Nephron (organoid): Measurements from ENCODE around the gene ZFYVE16.

Source experiments
- H3K27ac Mint-ChIP-seq, 3 experiments: 2 replicates each; pipeline ENCODE4 v1.8.0; 2020; ENCODE audit warnings: mixed read lengths in 3 of 3, mild to moderate bottlenecking in 2 of 3, moderate library complexity in 1 of 3
- H3K27me3 Mint-ChIP-seq: 2 replicates; pipeline ENCODE4 v1.8.0; 2021; ENCODE audit warnings: low read depth, mild to moderate bottlenecking, moderate library complexity, mixed read lengths
- H3K36me3 Mint-ChIP-seq: 2 replicates; pipeline ENCODE4 v1.8.0; 2020; ENCODE audit warnings: low read depth, mixed read lengths
- H3K4me1 Mint-ChIP-seq: 2 replicates; pipeline ENCODE4 v1.8.0; 2020; ENCODE audit warnings: mixed read lengths
- H3K4me3 Mint-ChIP-seq, 3 experiments: 2 replicates each; pipeline ENCODE4 v1.8.0; 2020; ENCODE audit warnings: mild to moderate bottlenecking in 3 of 3, mixed read lengths in 3 of 3, moderate library complexity in 2 of 3
- H3K9me3 Mint-ChIP-seq: 2 replicates; pipeline ENCODE4 v1.8.0; 2020; ENCODE audit warnings: mixed read lengths
- TF ChIP-seq, protein P1 (sequence below), 3 experiments: fragments of 200-600 bp; sonication (generic); IDR thresholded peaks; one replicate each; pipeline ENCODE4 v1.5.0; 2021; ENCODE audit warnings: antibody characterized with exemption in 3 of 3; ENCODE audit not compliant: unreplicated experiment in 3 of 3

The ZFYVE16 gene

DNA sequence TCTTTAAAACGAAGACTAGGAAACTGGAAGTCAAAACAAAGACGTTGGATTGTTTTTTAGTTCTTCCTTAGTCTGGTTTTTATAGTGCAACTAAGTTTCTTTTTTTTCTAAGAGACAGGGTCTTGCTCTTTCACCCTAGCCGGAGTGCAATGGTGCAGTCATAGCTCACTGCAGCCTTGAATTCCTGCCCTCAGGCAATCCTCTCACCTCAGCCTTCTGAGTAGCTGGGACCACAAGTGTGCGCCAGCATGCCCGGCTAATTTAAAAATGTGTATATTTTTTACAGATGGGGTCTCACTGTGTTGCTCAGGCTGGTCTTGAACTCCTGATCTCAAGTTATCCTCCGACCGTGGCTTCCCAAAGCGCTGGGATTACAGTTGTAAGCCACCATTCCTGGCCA lies 27.6 kb downstream of the ZFYVE16 start:
- TF ChIP-seq, protein P1, sequence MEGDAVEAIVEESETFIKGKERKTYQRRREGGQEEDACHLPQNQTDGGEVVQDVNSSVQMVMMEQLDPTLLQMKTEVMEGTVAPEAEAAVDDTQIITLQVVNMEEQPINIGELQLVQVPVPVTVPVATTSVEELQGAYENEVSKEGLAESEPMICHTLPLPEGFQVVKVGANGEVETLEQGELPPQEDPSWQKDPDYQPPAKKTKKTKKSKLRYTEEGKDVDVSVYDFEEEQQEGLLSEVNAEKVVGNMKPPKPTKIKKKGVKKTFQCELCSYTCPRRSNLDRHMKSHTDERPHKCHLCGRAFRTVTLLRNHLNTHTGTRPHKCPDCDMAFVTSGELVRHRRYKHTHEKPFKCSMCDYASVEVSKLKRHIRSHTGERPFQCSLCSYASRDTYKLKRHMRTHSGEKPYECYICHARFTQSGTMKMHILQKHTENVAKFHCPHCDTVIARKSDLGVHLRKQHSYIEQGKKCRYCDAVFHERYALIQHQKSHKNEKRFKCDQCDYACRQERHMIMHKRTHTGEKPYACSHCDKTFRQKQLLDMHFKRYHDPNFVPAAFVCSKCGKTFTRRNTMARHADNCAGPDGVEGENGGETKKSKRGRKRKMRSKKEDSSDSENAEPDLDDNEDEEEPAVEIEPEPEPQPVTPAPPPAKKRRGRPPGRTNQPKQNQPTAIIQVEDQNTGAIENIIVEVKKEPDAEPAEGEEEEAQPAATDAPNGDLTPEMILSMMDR (IDR thresholded peaks at IDR 0.05; ENCODE audit: unreplicated experiment in 3 of 3) = no peak
- Mint-ChIP-seq H3K27ac (no peak overlapping the region), H3K9me3 (peaks cover 16% of the 10 kb centered on the region), H3K36me3 (peaks cover 69% of the 10 kb centered on the region), H3K4me3 (no peak overlapping the region), H3K27me3 (no peaks in the 10 kb centered on the region), H3K4me1 (no peaks in the 10 kb centered on the region)

DNA sequence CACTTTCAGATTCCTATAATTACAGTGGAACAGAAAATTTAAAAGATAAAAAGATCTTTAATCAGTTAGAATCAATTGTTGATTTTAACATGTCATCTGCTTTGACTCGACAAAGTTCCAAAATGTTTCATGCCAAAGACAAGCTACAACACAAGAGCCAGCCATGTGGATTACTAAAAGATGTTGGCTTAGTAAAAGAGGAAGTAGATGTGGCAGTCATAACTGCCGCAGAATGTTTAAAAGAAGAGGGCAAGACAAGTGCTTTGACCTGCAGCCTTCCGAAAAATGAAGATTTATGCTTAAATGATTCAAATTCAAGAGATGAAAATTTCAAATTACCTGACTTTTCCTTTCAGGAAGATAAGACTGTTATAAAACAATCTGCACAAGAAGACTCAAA lies 29.5 kb downstream of the ZFYVE16 start:
- Mint-ChIP-seq H3K4me3 (no peak overlapping the region), H3K27me3 (no peaks in the 10 kb centered on the region), H3K27ac (no peak overlapping the region), H3K9me3 (peaks cover 5% of the 10 kb centered on the region), H3K36me3 (peaks cover 72% of the 10 kb centered on the region), H3K4me1 (no peaks in the 10 kb centered on the region)
- TF ChIP-seq, protein P1 (IDR thresholded peaks at IDR 0.05; ENCODE audit: unreplicated experiment in 3 of 3) = no peak

DNA sequence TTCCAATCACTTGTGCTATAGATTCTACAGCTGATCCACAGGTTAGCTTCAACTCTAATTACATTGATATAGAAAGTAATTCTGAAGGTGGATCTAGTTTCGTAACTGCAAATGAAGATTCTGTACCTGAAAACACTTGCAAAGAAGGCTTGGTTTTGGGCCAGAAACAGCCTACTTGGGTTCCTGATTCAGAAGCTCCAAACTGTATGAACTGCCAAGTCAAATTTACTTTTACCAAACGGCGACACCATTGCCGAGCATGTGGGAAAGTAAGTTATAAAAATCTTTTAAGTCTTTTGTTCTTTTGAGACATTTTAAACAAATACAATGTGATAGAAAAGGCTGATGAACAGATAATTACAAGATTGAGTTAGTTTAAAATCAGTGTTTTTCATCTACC lies 30.9 kb downstream of the ZFYVE16 start:
- peaks cover 70% of the 10 kb centered on the region for H3K36me3 Mint-ChIP-seq
- no peak overlapping the region for H3K4me3 Mint-ChIP-seq
- H3K27ac Mint-ChIP-seq = no peak overlapping the region
- no peaks in the 10 kb centered on the region for H3K9me3 Mint-ChIP-seq
- no peaks in the 10 kb centered on the region for H3K4me1 Mint-ChIP-seq
- TF ChIP-seq, protein P1 (IDR thresholded peaks at IDR 0.05; ENCODE audit: unreplicated experiment in 3 of 3) = no peak
- no peaks in the 10 kb centered on the region for H3K27me3 Mint-ChIP-seq

DNA sequence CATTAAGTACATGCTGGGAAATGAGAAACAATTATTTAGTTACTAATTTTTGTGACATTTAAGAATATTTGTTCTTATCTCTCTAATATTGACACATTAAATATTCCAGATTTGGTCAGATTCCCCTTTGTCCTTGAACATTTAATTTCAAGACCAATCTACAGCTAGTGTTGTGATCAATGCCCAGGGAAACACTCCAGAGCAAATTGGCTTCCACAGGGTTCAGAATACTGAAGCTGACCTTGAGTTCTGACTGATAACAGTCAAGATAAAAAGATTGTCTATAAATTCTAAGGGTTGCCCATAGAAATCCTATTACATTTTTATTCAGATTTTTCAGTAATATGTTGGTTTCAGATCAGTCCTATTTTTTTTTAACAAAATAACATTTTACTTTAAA lies 31.3 kb downstream of the ZFYVE16 start:
- Mint-ChIP-seq H3K9me3 (no peaks in the 10 kb centered on the region), H3K4me1 (no peaks in the 10 kb centered on the region), H3K27me3 (no peaks in the 10 kb centered on the region), H3K4me3 (no peak overlapping the region), H3K27ac (no peak overlapping the region), H3K36me3 (peaks cover 67% of the 10 kb centered on the region)
- TF ChIP-seq, protein P1 (IDR thresholded peaks at IDR 0.05; ENCODE audit: unreplicated experiment in 3 of 3) = no peak

GRCh38 chr5:80442742-80443141 lies 34.9 kb downstream of the ZFYVE16 start:
- no peak overlapping the region for H3K4me3 Mint-ChIP-seq
- no peak overlapping the region for H3K27ac Mint-ChIP-seq
- TF ChIP-seq, protein P1 (IDR thresholded peaks at IDR 0.05; ENCODE audit: unreplicated experiment in 3 of 3) = no peak
- no peaks in the 10 kb centered on the region for H3K27me3 Mint-ChIP-seq
- no peaks in the 10 kb centered on the region for H3K4me1 Mint-ChIP-seq
- no peaks in the 10 kb centered on the region for H3K9me3 Mint-ChIP-seq
- peaks cover 59% of the 10 kb centered on the region for H3K36me3 Mint-ChIP-seq

GRCh38 chr5:80453366-80453765 lies 45.5 kb downstream of the ZFYVE16 start:
- no peaks in the 10 kb centered on the region for H3K27me3 Mint-ChIP-seq
- H3K4me1 Mint-ChIP-seq = no peaks in the 10 kb centered on the region
- TF ChIP-seq, protein P1 (IDR thresholded peaks at IDR 0.05; ENCODE audit: unreplicated experiment in 3 of 3) = no peak

More at GRCh38 chr5:80453366-80453765, 45.5 kb downstream of the ZFYVE16 start:
- Mint-ChIP-seq H3K4me3 (no peak overlapping the region), H3K27ac (peak overlapping the region in 1 of 3 experiments; percentile 38), H3K36me3 (peaks cover 64% of the 10 kb centered on the region), H3K9me3 (no peaks in the 10 kb centered on the region)
